Cardiac ventricle fibroblast (primary cell): ENCODE measurements around the gene GNRHR. TPM values are rescaled to one million over a fixed set of nuclear protein-coding genes. Genes with fewer than 3 reads are reported as not detected.

Experiments used
- total RNA-seq: library from RNA; depleted of rRNA; stranded (reverse); fragments of >200 nt; gene quantifications from 2 replicates; pipeline ENCODE4 v1.2.3, GENCODE V29; 2015

Gene GNRHR, protein sequence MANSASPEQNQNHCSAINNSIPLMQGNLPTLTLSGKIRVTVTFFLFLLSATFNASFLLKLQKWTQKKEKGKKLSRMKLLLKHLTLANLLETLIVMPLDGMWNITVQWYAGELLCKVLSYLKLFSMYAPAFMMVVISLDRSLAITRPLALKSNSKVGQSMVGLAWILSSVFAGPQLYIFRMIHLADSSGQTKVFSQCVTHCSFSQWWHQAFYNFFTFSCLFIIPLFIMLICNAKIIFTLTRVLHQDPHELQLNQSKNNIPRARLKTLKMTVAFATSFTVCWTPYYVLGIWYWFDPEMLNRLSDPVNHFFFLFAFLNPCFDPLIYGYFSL
- not detected in 2 replicates for total RNA-seq

GRCh38 chr4:67754288-67754687 is at the start of gene GNRHR:
Gene GNRHR, minus strand, starts transcription at chr4:67754388. Its CDS starts 53 bp downstream, at chr4:67754335.

DNA sequence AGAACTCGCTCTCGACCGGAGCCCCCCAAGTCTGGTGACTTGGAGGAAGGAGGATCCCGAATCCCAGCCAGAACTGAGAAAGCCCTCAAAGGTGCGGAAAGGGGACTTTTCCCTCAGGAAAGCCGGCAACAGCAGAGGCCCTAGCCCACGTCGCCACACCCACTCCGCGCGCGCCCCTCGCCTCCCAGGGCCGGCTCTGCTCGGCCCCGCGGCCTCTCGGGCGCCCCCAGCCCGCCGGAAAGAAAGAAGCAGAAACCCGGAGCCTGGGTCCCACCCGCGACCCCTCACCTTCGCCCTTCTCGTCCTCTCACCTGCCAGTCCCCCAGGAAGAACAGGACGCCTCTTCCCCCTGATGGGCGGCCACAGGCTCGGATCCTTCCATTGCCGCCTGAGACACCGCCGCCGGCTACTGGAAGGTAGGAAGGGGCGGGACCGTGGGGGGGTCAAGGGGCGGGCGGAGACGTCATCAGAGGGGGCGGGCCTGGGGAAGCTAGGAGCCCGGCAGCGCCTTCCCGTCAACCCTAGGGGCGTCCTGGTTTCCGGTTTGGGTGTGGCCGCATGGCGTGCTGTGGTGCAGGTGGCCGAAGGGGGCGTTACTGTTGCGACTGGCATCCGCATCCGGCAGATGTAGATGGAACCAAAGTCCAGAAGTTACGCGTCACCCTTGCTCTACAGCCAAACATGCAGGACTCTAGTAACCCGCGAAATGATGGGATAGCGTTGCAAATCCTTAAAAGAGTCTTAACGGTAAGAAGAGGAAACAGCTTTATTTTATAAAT is 53.3 kb downstream of the GNRHR start, which contains the start of gene UBA6:
Gene UBA6 (minus strand): TSS at position 418 of the 779 bp plus-strand sequence. CDS start 36 bp downstream, at position 382.

Other genes with a start within 250 kb of the GNRHR start
- gene CENPC, start 208.9 kb downstream of the GNRHR start, total RNA-seq = 6.9 and 7.7 TPM in 2 replicates
- gene STAP1, start 195.7 kb downstream of the GNRHR start, total RNA-seq = not detected in 2 replicates
- gene UBA6, start 53.2 kb downstream of the GNRHR start, total RNA-seq = 23.2 and 37.0 TPM in 2 replicates
- gene TMPRSS11D, start 129.6 kb upstream of the GNRHR start, total RNA-seq = not detected in 2 replicates
- gene TMPRSS11A, start 209.1 kb upstream of the GNRHR start, total RNA-seq = not detected in 2 replicates